ENCODE results near the gene DRC3.
"Not testable (repeated sequence)": the region's sequence is repeated elsewhere in the genome, so short reads cannot be mapped to it uniquely, and the experiment has no call there.

GRCh38 chr17:17995887-17996286 is 23.2 kb downstream of the DRC3 start:
- not testable (repeated sequence) for TF ChIP-seq CTCF (conservative IDR thresholded peaks at IDR 0.05; ENCODE audit: low read depth, low read length); EZH2 (IDR thresholded peaks at IDR 0.05; ENCODE audit: borderline replicate concordance, low read depth, low read length, poor library complexity, severe bottlenecking)
